HG02840 (cell line): ENCODE results near the gene TTLL4.

Experiments used
- ATAC-seq: cut with Tn5 transposase; IDR thresholded peaks from one replicate; pipeline ENCODE4 v1.9.1; 2021; ENCODE audit warnings: mild to moderate bottlenecking, moderate library complexity, moderate number of reproducible peaks; ENCODE audit not compliant: unreplicated experiment, low FRiP score

Gene TTLL4

GRCh38 chr2:218780046-218780445 is 69.4 kb downstream of the TTLL4 start:
- ATAC-seq: no peak

DNA sequence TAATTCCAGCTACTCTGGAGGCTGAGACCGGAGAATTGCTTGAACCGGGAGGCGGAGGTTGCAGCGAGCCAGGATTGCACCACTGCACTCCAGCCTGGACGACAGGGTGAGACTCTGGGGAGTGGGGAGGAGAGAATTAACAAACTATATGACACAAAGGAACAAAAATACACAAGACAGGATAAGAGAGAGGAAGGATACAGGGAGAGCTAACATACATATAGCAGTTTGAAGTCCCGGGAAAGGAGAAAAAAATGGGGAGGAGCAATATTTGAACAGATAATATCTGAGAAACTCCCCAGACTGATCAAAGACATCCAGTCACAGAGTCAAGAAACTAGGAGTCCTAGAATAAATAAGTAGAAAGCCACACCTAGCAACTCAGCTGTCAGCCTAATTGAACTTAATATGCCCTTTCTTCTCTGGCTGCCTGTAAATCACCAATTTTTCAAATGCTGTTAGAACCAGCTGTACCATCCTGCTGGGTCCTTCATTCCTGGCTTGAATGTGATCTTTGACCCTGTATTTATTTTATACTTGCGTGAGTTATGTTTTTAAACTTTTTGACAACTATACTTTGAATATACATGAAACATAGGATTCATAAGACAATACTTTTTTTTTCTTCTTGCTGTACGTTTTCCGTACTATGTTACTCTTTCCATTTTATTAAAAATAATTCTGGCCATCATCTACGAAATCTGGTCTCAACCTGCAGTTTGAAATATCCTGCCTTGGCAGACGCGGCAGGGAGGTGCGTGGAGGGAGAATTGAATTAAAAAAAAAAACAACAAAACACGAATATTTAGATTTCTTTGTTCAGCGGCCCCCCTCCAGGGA is 70.4 kb downstream of the TTLL4 start:
- ATAC-seq: no peak

DNA sequence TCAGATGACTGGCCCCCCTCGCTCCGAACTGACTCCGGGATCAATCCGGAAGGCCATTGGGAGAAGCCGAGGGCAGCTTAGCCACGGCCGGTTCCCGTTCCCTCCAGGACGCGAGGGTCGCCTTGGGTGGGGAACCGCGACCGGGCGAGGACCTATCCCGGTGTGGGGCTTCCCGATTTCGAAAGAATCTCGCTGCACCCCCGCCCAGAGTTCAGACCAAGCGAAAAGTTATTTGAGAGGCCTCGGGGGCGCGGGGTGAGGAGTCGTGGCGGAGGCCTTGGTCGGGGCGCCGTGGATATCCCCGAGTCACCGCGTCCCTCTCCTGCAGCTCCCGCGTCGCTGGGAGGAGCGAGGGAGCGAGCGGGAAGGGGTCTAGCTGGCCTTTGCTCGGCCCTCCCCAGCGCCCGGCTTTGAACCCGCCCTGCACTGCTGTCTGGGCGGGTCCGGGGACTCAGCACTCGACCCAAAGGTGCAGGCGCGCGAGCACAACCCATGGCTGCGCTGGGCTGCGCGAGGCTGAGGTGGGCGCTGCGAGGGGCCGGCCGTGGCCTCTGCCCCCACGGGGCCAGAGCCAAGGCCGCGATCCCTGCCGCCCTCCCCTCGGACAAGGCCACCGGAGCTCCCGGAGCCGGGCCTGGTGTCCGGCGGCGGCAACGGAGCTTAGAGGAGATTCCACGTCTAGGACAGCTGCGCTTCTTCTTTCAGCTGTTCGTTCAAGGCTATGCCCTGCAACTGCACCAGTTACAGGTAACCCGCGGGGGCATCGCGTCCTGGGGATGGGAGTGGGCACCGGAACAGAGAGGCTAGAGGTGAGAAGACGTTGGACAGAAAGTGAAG is 71.3 kb downstream of the TTLL4 start, which contains the start of gene CYP27A1:
CYP27A1 (plus strand) TSS at position 457 of the 837 bp plus-strand sequence; CDS start at position 493, 36 bp downstream.
- ATAC-seq: no peak

DNA sequence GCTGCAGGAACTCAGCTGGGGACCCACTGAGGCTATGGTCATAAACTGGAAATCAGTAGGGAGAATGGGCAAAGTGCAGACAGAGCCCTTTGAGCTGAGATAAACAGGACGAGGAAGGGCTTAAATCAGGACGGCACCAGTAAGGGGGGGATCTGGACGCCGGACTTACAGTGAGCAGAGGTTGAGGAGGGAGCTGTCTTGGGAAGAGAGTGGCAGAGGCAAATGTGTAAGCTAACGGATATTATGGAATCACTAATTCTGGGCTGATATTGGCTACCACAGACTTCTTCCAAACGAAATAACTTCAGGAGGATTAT is 71.9 kb downstream of the TTLL4 start:
- no peak for ATAC-seq

GRCh38 chr2:218783688-218784087 is 73.1 kb downstream of the TTLL4 start:
- ATAC-seq: no peak

DNA sequence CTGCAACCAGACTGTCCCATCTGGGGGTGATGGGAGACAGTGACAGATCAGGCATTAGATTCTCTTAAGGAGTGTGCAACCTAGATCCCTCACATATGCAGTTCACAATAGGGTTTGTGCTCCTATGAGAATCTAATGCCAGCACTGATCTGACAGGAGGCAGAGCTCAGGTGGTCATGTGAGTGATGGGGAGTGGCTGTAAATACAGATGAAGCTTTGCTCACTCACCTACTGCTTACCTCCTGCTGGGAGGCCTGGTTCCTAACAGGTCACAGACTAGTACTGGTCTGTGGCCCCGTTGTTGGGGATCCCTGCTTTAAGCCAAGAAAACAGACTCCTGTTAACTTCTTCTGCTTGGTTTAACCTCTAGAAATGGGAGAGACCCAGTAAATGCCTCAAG is 74.5 kb downstream of the TTLL4 start:
- no peak for ATAC-seq

- ATAC-seq: no peak
Measured at GRCh38 chr2:218786133-218786532, 75.5 kb downstream of the TTLL4 start.

DNA sequence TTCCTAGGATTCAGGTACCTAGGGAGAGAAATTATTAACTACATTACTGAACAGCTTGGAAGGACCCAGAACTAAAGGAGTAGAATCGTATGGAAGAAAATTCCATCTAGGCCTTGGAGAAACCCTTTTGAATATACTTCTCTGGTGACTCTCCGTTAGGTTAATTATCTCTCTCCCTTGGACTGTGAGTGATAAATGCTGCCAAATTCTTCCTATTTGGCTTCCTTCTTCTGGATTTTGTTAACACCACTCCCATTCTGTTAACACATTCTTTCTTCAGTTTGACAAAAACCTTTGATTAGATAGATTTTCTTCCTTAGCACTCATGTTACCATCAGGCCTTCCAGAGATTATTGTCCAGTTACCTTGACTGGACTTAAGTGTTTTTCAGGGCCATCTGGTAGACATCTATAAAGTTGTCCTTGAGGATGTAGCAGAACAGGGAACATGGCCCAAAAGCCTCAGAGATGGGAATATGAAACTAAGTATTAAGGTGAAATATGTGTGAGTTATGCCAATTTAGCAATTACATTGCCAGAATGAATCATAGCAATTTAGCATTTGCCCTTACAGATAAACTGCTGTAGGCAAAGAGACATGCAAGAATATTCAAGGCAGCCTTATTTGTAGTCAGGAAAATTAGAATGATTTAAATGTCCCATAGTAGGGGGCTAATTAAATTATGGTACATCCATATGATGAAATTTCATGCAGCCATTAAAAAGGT is 78.1 kb downstream of the TTLL4 start:
- no peak for ATAC-seq

- no peak for ATAC-seq
Measured at GRCh38 chr2:218792433-218792832, 81.8 kb downstream of the TTLL4 start.

- no peak for ATAC-seq
Measured at GRCh38 chr2:218796691-218797090, 86.1 kb downstream of the TTLL4 start.

DNA sequence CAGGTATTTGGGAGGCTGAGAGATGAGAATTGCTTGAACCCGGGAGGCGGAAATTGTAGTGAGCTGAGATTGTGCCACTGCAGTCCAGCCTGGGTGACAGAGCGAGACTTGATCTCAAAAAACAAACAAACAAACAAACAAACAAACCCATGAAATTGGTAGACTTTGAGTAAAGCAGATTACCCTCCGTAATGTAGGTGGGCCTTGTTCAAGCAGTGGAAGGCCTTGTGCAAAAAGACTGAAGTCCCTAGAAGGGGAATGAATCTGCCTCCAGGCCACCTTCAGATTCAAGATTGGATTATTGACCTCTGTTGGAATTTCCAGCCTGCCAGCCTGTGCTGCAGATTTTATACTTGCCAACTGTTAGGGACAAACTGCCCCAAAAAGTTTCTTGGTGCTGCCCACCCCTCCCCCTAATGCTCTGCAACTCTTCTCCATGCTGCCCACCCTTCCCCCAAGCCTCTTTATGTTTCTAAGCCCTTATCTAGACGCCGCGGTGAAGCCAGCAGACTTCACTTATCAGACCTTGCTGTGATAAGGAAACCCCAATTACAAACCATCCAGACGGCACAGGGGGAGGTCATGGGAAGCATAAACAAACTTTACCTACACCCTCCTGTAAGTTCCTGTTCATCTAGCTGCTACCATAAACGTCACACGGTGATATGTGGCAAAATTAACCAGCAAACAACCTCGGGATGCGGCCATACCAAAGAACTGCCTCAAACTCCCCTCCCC is 88.3 kb downstream of the TTLL4 start:
- ATAC-seq: no peak

- ATAC-seq: no peak
Measured at GRCh38 chr2:218799990-218800389, 89.4 kb downstream of the TTLL4 start.

DNA sequence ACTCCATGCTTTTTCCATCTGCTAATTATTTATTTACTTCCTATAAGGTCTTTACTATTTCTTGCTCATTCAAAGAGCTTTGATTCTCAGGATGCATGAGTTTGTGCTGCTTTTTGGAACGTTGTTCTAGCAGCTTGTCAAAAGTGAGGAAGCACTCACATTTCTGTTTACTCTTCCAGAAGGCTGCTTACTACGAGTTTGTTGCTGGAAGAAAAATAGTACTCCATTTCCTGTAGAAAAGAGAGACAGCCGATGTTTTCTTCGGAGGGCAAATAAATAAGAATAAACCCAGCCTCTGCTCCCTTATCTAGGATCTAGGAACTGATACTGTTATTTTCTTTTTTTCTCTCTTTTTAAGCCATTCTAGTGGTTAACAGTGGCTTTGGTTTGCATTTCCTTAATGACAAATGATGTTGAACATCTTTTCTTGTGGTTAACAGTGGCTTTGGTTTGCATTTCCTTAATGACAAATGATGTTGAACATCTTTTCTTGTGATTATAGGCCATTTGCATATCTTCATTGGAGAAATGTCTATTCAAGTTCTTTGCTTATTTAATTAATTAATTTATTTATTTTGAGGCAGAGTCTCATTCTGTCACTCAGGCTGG is 91.9 kb downstream of the TTLL4 start:
- no peak for ATAC-seq

GRCh38 chr2:218804817-218805216 is 94.2 kb downstream of the TTLL4 start:
- no peak for ATAC-seq
